SK-N-SH treated with all-trans-retinoic acid at 6 μM for 48 hours (cell line): ENCODE results near the gene SMC1B.

Experiments used
- ATAC-seq: fragments of 200-7000 bp; cut with Tn5 transposase; 3 replicates; pipeline ENCODE4 v1.9.1; 2020; ENCODE audit warnings: mild to moderate bottlenecking, moderate library complexity
- ARNTL ChIP-seq: fragments of 450-650 bp; formaldehyde crosslinking; IDR thresholded peaks from 2 replicates; pipeline ENCODE4 v1.5.0; 2020; ENCODE audit warnings: low read depth, mild to moderate bottlenecking, moderate library complexity, borderline replicate concordance
- BACH2 ChIP-seq: fragments of 250-450 bp; sonication (Bioruptor Pico); IDR thresholded peaks from 2 replicates; pipeline ENCODE4 v1.9.0; 2021; ENCODE audit warnings: mild to moderate bottlenecking, borderline replicate concordance
- CSDC2 ChIP-seq: fragments of 250-450 bp; sonication (Bioruptor Pico); IDR thresholded peaks from 2 replicates; pipeline ENCODE4 v1.5.0; 2020; ENCODE audit warnings: mild to moderate bottlenecking, moderate library complexity
- ESRRG ChIP-seq: fragments of 250-450 bp; sonication (Bioruptor Pico); IDR thresholded peaks from 2 replicates; pipeline ENCODE4 v1.6.1; 2021; ENCODE audit warnings: mild to moderate bottlenecking
- GLIS3 ChIP-seq: fragments of 250-450 bp; sonication (Bioruptor Pico); IDR thresholded peaks from 2 replicates; pipeline ENCODE4 v1.5.0; 2020; ENCODE audit warnings: mild to moderate bottlenecking, moderate library complexity
- ISL1 ChIP-seq: fragments of 250-450 bp; sonication (Bioruptor Pico); IDR thresholded peaks from 2 replicates; pipeline ENCODE4 v2.1.2; 2022; ENCODE audit warnings: mild to moderate bottlenecking, moderate library complexity
- OSR1 ChIP-seq: fragments of 250-450 bp; sonication (Bioruptor Pico); IDR thresholded peaks from 2 replicates; pipeline ENCODE4 v1.8.0; 2022; ENCODE audit warnings: moderate library complexity, mild to moderate bottlenecking, inconsistent platforms
- PPARA ChIP-seq: fragments of 250-450 bp; sonication (Bioruptor Pico); IDR thresholded peaks from 2 replicates; pipeline ENCODE4 v1.5.0; 2020; ENCODE audit warnings: mild to moderate bottlenecking, borderline replicate concordance
- RARB ChIP-seq: fragments of 250-450 bp; sonication (Bioruptor Pico); IDR thresholded peaks from 2 replicates; pipeline ENCODE4 v1.8.0; 2021; ENCODE audit warnings: mild to moderate bottlenecking, moderate library complexity
- SNAI2 ChIP-seq: fragments of 250-450 bp; sonication (Bioruptor Pico); IDR thresholded peaks from 2 replicates; pipeline ENCODE4 v1.5.0; 2020; ENCODE audit warnings: mild to moderate bottlenecking, moderate library complexity
- TCF4 ChIP-seq: fragments of 250-450 bp; sonication (Bioruptor Pico); IDR thresholded peaks from 2 replicates; pipeline ENCODE4 v1.8.0; 2021; ENCODE audit warnings: mild to moderate bottlenecking, moderate library complexity, borderline replicate concordance
- ZC3H10 ChIP-seq: fragments of 250-450 bp; sonication (Bioruptor Pico); IDR thresholded peaks from 2 replicates; pipeline ENCODE4 v1.5.1; 2021; ENCODE audit warnings: mild to moderate bottlenecking, moderate library complexity
- ZFP3 ChIP-seq: fragments of 250-450 bp; sonication (Bioruptor Pico); IDR thresholded peaks from 2 replicates; pipeline ENCODE4 v1.5.0; 2020; ENCODE audit warnings: mild to moderate bottlenecking, moderate library complexity
- ZFP30 ChIP-seq: fragments of 450-650 bp; formaldehyde crosslinking; IDR thresholded peaks from 2 replicates; pipeline ENCODE4 v1.5.0; 2022; ENCODE audit warnings: mild to moderate bottlenecking, moderate library complexity
- ZNF565 ChIP-seq: fragments of 450-650 bp; formaldehyde crosslinking; conservative IDR thresholded peaks from 2 replicates; pipeline ENCODE4 v1.5.0; 2020; ENCODE audit warnings: low read depth, mild to moderate bottlenecking, moderate library complexity
- ZNF70 ChIP-seq: fragments of 450-650 bp; formaldehyde crosslinking; IDR thresholded peaks from 2 replicates; pipeline ENCODE4 v1.5.0; 2020; ENCODE audit warnings: mild to moderate bottlenecking, moderate library complexity
- ZNF8 ChIP-seq: fragments of 450-650 bp; formaldehyde crosslinking; IDR thresholded peaks from 2 replicates; pipeline ENCODE4 v1.5.0; 2020; ENCODE audit warnings: mild to moderate bottlenecking, moderate library complexity
- TF ChIP-seq, protein P1 (sequence below): fragments of 250-450 bp; sonication (Bioruptor Pico); IDR thresholded peaks from 2 replicates; pipeline ENCODE4 v1.8.0; 2021; ENCODE audit warnings: low read depth, mild to moderate bottlenecking, moderate library complexity, borderline replicate concordance
- TF ChIP-seq, protein P2 (sequence below): fragments of 250-450 bp; sonication (Bioruptor Pico); IDR thresholded peaks from 2 replicates; pipeline ENCODE4 v1.5.1; 2021; ENCODE audit warnings: mild to moderate bottlenecking, moderate library complexity
- TF ChIP-seq, protein P3 (sequence below): fragments of 250-450 bp; sonication (Bioruptor Pico); IDR thresholded peaks from 2 replicates; pipeline ENCODE4 v1.5.1; 2020; ENCODE audit warnings: low read depth, mild to moderate bottlenecking, moderate library complexity
- TF ChIP-seq, protein P4 (sequence below): fragments of 250-450 bp; sonication (Bioruptor Pico); IDR thresholded peaks from 2 replicates; pipeline ENCODE4 v1.8.0; 2020; ENCODE audit warnings: mild to moderate bottlenecking, moderate library complexity, borderline replicate concordance
- TF ChIP-seq, protein P5 (sequence below): fragments of 250-450 bp; sonication (Bioruptor Pico); IDR thresholded peaks from 2 replicates; pipeline ENCODE4 v1.5.0; 2020; ENCODE audit warnings: mild to moderate bottlenecking, moderate library complexity

The SMC1B gene

GRCh38 chr22:45302751-45303150, 110.6 kb downstream of the SMC1B start (continued):
- TF ChIP-seq BACH2 (CRISPR knock-in tag) (no peak), ZNF8 (CRISPR knock-in tag) (no peak), ZNF565 (CRISPR knock-in tag) (no peak), ESRRG (CRISPR knock-in tag) (no peak), TCF4 (no peak), ISL1 (no peak), PPARA (CRISPR knock-in tag) (no peak)
- TF ChIP-seq, protein P1, sequence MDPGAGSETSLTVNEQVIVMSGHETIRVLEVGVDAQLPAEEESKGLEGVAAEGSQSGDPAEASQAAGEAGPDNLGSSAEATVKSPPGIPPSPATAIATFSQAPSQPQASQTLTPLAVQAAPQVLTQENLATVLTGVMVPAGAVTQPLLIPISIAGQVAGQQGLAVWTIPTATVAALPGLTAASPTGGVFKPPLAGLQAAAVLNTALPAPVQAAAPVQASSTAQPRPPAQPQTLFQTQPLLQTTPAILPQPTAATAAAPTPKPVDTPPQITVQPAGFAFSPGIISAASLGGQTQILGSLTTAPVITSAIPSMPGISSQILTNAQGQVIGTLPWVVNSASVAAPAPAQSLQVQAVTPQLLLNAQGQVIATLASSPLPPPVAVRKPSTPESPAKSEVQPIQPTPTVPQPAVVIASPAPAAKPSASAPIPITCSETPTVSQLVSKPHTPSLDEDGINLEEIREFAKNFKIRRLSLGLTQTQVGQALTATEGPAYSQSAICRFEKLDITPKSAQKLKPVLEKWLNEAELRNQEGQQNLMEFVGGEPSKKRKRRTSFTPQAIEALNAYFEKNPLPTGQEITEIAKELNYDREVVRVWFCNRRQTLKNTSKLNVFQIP (CRISPR knock-in tag): no peak

DNA sequence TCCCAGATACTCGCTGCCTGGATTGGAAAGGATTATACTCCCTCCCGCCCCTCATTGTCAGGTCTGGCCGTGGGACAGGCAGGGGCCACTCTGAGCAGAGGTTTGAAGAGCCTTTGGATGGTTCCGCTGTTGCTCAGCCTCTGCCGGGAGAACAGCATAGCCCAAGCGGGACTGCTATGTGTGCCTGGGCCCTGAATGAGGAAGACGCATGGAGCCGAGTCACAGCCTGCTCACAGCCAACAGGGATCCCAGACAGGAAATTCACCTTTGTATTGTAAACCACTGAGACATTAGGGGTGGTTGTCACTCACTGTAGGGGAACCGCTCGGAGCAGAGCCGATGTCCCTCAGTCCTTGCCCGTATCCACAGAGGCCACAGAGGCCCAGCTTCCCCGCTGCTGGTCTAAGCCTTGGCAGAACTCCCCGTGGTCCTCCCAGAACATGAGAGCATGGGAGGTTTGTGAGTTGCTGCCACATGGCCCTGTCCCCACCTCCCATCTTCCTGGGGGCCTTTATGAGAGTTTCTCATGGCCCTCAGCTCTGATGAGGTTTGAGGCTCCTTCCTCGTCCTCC, 114.4 kb downstream of the SMC1B start:
- no peak for ATAC-seq
- TF ChIP-seq ZNF8 (CRISPR knock-in tag) (no peak), BACH2 (CRISPR knock-in tag) (no peak), ISL1 (no peak), ZNF565 (CRISPR knock-in tag) (no peak), PPARA (CRISPR knock-in tag) (no peak), ARNTL (CRISPR knock-in tag) (no peak), OSR1 (no peak), SNAI2 (CRISPR knock-in tag) (no peak), TCF4 (no peak), ZFP30 (no peak), RARB (CRISPR knock-in tag) (no peak), ZNF70 (no peak), CSDC2 (CRISPR knock-in tag) (no peak), ZC3H10 (CRISPR knock-in tag) (no peak), GLIS3 (CRISPR knock-in tag) (no peak)
- TF ChIP-seq, protein P2, sequence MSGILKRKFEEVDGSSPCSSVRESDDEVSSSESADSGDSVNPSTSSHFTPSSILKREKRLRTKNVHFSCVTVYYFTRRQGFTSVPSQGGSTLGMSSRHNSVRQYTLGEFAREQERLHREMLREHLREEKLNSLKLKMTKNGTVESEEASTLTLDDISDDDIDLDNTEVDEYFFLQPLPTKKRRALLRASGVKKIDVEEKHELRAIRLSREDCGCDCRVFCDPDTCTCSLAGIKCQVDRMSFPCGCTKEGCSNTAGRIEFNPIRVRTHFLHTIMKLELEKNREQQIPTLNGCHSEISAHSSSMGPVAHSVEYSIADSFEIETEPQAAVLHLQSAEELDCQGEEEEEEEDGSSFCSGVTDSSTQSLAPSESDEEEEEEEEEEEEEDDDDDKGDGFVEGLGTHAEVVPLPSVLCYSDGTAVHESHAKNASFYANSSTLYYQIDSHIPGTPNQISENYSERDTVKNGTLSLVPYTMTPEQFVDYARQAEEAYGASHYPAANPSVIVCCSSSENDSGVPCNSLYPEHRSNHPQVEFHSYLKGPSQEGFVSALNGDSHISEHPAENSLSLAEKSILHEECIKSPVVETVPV (CRISPR knock-in tag): no peak
- TF ChIP-seq, protein P3, sequence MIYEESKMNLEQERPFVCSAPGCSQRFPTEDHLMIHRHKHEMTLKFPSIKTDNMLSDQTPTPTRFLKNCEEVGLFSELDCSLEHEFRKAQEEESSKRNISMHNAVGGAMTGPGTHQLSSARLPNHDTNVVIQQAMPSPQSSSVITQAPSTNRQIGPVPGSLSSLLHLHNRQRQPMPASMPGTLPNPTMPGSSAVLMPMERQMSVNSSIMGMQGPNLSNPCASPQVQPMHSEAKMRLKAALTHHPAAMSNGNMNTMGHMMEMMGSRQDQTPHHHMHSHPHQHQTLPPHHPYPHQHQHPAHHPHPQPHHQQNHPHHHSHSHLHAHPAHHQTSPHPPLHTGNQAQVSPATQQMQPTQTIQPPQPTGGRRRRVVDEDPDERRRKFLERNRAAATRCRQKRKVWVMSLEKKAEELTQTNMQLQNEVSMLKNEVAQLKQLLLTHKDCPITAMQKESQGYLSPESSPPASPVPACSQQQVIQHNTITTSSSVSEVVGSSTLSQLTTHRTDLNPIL (CRISPR knock-in tag): no peak
- TF ChIP-seq, protein P4, sequence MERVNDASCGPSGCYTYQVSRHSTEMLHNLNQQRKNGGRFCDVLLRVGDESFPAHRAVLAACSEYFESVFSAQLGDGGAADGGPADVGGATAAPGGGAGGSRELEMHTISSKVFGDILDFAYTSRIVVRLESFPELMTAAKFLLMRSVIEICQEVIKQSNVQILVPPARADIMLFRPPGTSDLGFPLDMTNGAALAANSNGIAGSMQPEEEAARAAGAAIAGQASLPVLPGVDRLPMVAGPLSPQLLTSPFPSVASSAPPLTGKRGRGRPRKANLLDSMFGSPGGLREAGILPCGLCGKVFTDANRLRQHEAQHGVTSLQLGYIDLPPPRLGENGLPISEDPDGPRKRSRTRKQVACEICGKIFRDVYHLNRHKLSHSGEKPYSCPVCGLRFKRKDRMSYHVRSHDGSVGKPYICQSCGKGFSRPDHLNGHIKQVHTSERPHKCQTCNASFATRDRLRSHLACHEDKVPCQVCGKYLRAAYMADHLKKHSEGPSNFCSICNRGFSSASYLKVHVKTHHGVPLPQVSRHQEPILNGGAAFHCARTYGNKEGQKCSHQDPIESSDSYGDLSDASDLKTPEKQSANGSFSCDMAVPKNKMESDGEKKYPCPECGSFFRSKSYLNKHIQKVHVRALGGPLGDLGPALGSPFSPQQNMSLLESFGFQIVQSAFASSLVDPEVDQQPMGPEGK (CRISPR knock-in tag): no peak
- TF ChIP-seq, protein P1 (CRISPR knock-in tag): no peak
- TF ChIP-seq, all 23 proteins: peak for 0

- TF ChIP-seq BACH2 (CRISPR knock-in tag) (no peak), ESRRG (CRISPR knock-in tag) (no peak), ZFP3 (CRISPR knock-in tag) (no peak)
- TF ChIP-seq, protein P5, sequence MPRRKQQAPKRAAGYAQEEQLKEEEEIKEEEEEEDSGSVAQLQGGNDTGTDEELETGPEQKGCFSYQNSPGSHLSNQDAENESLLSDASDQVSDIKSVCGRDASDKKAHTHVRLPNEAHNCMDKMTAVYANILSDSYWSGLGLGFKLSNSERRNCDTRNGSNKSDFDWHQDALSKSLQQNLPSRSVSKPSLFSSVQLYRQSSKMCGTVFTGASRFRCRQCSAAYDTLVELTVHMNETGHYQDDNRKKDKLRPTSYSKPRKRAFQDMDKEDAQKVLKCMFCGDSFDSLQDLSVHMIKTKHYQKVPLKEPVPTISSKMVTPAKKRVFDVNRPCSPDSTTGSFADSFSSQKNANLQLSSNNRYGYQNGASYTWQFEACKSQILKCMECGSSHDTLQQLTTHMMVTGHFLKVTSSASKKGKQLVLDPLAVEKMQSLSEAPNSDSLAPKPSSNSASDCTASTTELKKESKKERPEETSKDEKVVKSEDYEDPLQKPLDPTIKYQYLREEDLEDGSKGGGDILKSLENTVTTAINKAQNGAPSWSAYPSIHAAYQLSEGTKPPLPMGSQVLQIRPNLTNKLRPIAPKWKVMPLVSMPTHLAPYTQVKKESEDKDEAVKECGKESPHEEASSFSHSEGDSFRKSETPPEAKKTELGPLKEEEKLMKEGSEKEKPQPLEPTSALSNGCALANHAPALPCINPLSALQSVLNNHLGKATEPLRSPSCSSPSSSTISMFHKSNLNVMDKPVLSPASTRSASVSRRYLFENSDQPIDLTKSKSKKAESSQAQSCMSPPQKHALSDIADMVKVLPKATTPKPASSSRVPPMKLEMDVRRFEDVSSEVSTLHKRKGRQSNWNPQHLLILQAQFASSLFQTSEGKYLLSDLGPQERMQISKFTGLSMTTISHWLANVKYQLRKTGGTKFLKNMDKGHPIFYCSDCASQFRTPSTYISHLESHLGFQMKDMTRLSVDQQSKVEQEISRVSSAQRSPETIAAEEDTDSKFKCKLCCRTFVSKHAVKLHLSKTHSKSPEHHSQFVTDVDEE (CRISPR knock-in tag): no peak
- TF ChIP-seq, protein P4 (CRISPR knock-in tag): no peak
- ATAC-seq: no peak
These were observed 116.6 kb downstream of the SMC1B start for GRCh38 chr22:45296628-45297297.
